ENCODE measurements around the gene STIMATE.
A peak's percentile ranks its signal among the peaks of the same experiment; 100 is the strongest.

The STIMATE gene

GRCh38 chr3:52859686-52860423, 37.5 kb downstream of the STIMATE start:
- TF ChIP-seq CTCF (IDR thresholded peaks at IDR 0.05; ENCODE audit: control insufficient read depth, extremely low read depth, insufficient read depth): no peak
- no peak overlapping the region for H3K4me3 ChIP-seq (ENCODE audit: low read depth, low read length)
- no peak for DNase-seq (ENCODE audit: low read depth)

- no peak for TF ChIP-seq CTCF (IDR thresholded peaks at IDR 0.05; ENCODE audit: control insufficient read depth, extremely low read depth, insufficient read depth)
- DNase-seq (ENCODE audit: low read depth): no peak
- H3K4me3 ChIP-seq (ENCODE audit: low read depth, low read length): no peak overlapping the region
These were observed 39.5 kb downstream of the STIMATE start for GRCh38 chr3:52857864-52858263.

GRCh38 chr3:52857133-52857532, 40.2 kb downstream of the STIMATE start:
- H3K4me3 ChIP-seq (ENCODE audit: low read depth, low read length): no peak overlapping the region
- no peak for DNase-seq (ENCODE audit: low read depth)
- TF ChIP-seq CTCF (IDR thresholded peaks at IDR 0.05; ENCODE audit: control insufficient read depth, extremely low read depth, insufficient read depth): no peak

GRCh38 chr3:52856666-52857065, 40.7 kb downstream of the STIMATE start:
- TF ChIP-seq CTCF (IDR thresholded peaks at IDR 0.05; ENCODE audit: control insufficient read depth, extremely low read depth, insufficient read depth): no peak
- DNase-seq (ENCODE audit: low read depth): no peak
- no peak overlapping the region for H3K4me3 ChIP-seq (ENCODE audit: low read depth, low read length)

GRCh38 chr3:52854013-52854412, 43.3 kb downstream of the STIMATE start:
- no peak for DNase-seq (ENCODE audit: low read depth)
- TF ChIP-seq CTCF (IDR thresholded peaks at IDR 0.05; ENCODE audit: control insufficient read depth, extremely low read depth, insufficient read depth): no peak
- no peak overlapping the region for H3K4me3 ChIP-seq (ENCODE audit: low read depth, low read length)

GRCh38 chr3:52852419-52852818, 44.9 kb downstream of the STIMATE start:
- no peak for TF ChIP-seq CTCF (IDR thresholded peaks at IDR 0.05; ENCODE audit: control insufficient read depth, extremely low read depth, insufficient read depth)
- DNase-seq (ENCODE audit: low read depth): no peak
- H3K4me3 ChIP-seq (ENCODE audit: low read depth, low read length): no peak overlapping the region

- peak; percentile 52 for DNase-seq (ENCODE audit: low read depth)
- TF ChIP-seq CTCF (IDR thresholded peaks at IDR 0.05; ENCODE audit: control insufficient read depth, extremely low read depth, insufficient read depth): peak; percentile 83
- H3K4me3 ChIP-seq (ENCODE audit: low read depth, low read length): no peak overlapping the region
These were observed 46.0 kb downstream of the STIMATE start for GRCh38 chr3:52851348-52851747.
